GM18499 (cell line): ENCODE data around the gene AGPAT3.
"Not testable (repeated sequence)": the region's sequence is repeated elsewhere in the genome, so short reads cannot be mapped to it uniquely, and the experiment has no call there.

ENCODE experiments used
- ATAC-seq: cut with Tn5 transposase; IDR thresholded peaks from one replicate; pipeline ENCODE4 v1.9.1; 2021; ENCODE audit warnings: moderate number of reproducible peaks; ENCODE audit not compliant: insufficient read depth, unreplicated experiment

The AGPAT3 gene

GRCh38 chr21:43832648-43833047 is 32.4 kb upstream of the AGPAT3 start:
- ATAC-seq = no peak

- ATAC-seq = no peak
These were observed 30.7 kb upstream of the AGPAT3 start for GRCh38 chr21:43834146-43834905.

GRCh38 chr21:43835050-43835449 is 30.0 kb upstream of the AGPAT3 start:
- no peak for ATAC-seq

GRCh38 chr21:43835861-43836260 is 29.2 kb upstream of the AGPAT3 start:
- ATAC-seq = no peak

GRCh38 chr21:43836616-43837015 is 28.4 kb upstream of the AGPAT3 start:
- ATAC-seq = no peak

GRCh38 chr21:43840259-43840658 is 24.8 kb upstream of the AGPAT3 start:
- no peak for ATAC-seq

GRCh38 chr21:43842742-43843141 is 22.3 kb upstream of the AGPAT3 start:
- no peak for ATAC-seq

- ATAC-seq = not testable (repeated sequence)
These were observed 20.1 kb upstream of the AGPAT3 start for GRCh38 chr21:43844906-43845305.

- ATAC-seq = no peak
These were observed 19.6 kb upstream of the AGPAT3 start for GRCh38 chr21:43845386-43845785.

GRCh38 chr21:43846430-43846829 is 18.6 kb upstream of the AGPAT3 start:
- ATAC-seq = no peak

- ATAC-seq = no peak
These were observed 17.7 kb upstream of the AGPAT3 start for GRCh38 chr21:43847301-43847700.

GRCh38 chr21:43848771-43849170 is 16.3 kb upstream of the AGPAT3 start:
- no peak for ATAC-seq

GRCh38 chr21:43849532-43850299 is 15.3 kb upstream of the AGPAT3 start:
- no peak for ATAC-seq

- no peak for ATAC-seq
These were observed 14.2 kb upstream of the AGPAT3 start for GRCh38 chr21:43850728-43851295.

GRCh38 chr21:43851593-43851992 is 13.4 kb upstream of the AGPAT3 start:
- no peak for ATAC-seq

- ATAC-seq = no peak
These were observed 10.9 kb upstream of the AGPAT3 start for GRCh38 chr21:43853851-43854772.

GRCh38 chr21:43854773-43855633 is 10.0 kb upstream of the AGPAT3 start:
- ATAC-seq = no peak

- ATAC-seq = no peak
These were observed 9.1 kb upstream of the AGPAT3 start for GRCh38 chr21:43855955-43856354.
